ENCODE measurements around the gene AKAP9.
"Not testable (repeated sequence)": the region's sequence is repeated elsewhere in the genome, so short reads cannot be mapped to it uniquely, and the experiment has no call there.

GRCh38 chr7:91982352-91982751, 41.7 kb downstream of the AKAP9 start:
- TF ChIP-seq CTCF, POLR2A (IDR thresholded peaks at IDR 0.05): not testable (repeated sequence)
